Upper lobe of left lung (tissue), 4 donors: ENCODE data around the gene ZNF45.

Experiments used
- CTCF ChIP-seq, 6 experiments: fragments of 450-650 bp in 4 of 6; fragments of 200-600 bp in 2 of 6; sonication (generic) in 2 of 6; IDR thresholded peaks; one replicate each; pipeline ENCODE4 v1.5.1; 2016 to 2019; ENCODE audit warnings: antibody characterized with exemption in 6 of 6
- EP300 ChIP-seq, 4 donors: sonication (generic); formaldehyde crosslinking; IDR thresholded peaks; one replicate each; pipeline ENCODE4 v1.5.1; 2017; ENCODE audit warnings: antibody characterized with exemption in 4 of 4, control low read depth in 2 of 4
- POLR2A ChIP-seq, 4 donors: fragments of 450-650 bp; IDR thresholded peaks; one replicate each; pipeline ENCODE4 v1.5.1; 2016 to 2017; ENCODE audit warnings: antibody characterized with exemption in 4 of 4, mild to moderate bottlenecking in 2 of 4

GRCh38 chr19:43940719-43941118 lies 5.6 kb upstream of the ZNF45 start:
- TF ChIP-seq CTCF (IDR thresholded peaks at IDR 0.05), result no peak
- TF ChIP-seq POLR2A (IDR thresholded peaks at IDR 0.05), result no peak
- no peak for TF ChIP-seq EP300 (IDR thresholded peaks at IDR 0.05)
